ENCODE results near the gene ZNF726.
"Not testable (repeated sequence)": the region's sequence is repeated elsewhere in the genome, so short reads cannot be mapped to it uniquely, and the experiment has no call there.

- not testable (repeated sequence) for TF ChIP-seq HDAC2 (IDR thresholded peaks at IDR 0.05); POLR2A (IDR thresholded peaks at IDR 0.05; ENCODE audit: low read length); SMC3 (IDR thresholded peaks at IDR 0.05); CTCF (IDR thresholded peaks at IDR 0.05); HOXB5 (CRISPR knock-in tag; IDR thresholded peaks at IDR 0.05); RAD21 (conservative IDR thresholded peaks at IDR 0.05 in 1 of 2, IDR thresholded peaks at IDR 0.05 in 1 of 2); EHMT2 (IDR thresholded peaks at IDR 0.05; ENCODE audit: low read depth); RCOR1 (IDR thresholded peaks at IDR 0.05; ENCODE audit: low read depth, low read length); EP300 (IDR thresholded peaks at IDR 0.05); MAFK (IDR thresholded peaks at IDR 0.05; ENCODE audit: partially characterized antibody); JUN (IDR thresholded peaks at IDR 0.05); NR3C1 (IDR thresholded peaks at IDR 0.05); HOXB13 (CRISPR knock-in tag; IDR thresholded peaks at IDR 0.05; ENCODE audit: low read depth); CBX2 (IDR thresholded peaks at IDR 0.05; ENCODE audit: borderline replicate concordance, low read depth)
Observed at GRCh38 chr19:23964334-23964733, 49.6 kb downstream of the ZNF726 start.

All from A549 (cell line).